Activated CD8-positive, alpha-beta T cell treated with anti-CD3 and anti-CD28 coated beads for 36 hours (primary cell): Measurements from ENCODE around the gene CHD6. TPM values are rescaled to one million over a fixed set of nuclear protein-coding genes. Genes with fewer than 3 reads are reported as not detected.

Experiments used
- ATAC-seq: fragments of 200-7000 bp; cut with Tn5 transposase; one replicate; pipeline ENCODE4 v1.10.0; 2021; ENCODE audit warnings: mild to moderate bottlenecking, moderate library complexity
- CTCF ChIA-PET: fragments of 350-600 bp; sonication (Branson Sonifier 250); formaldehyde crosslinking; loops from one replicate; lab custom pipeline; 2021; ENCODE audit warnings: antibody characterized with exemption; lab: Charles Lee
- POLR2A ChIA-PET: fragments of 350-600 bp; sonication (Branson Sonifier 250); formaldehyde crosslinking; loops from one replicate; lab custom pipeline; 2021; ENCODE audit warnings: antibody characterized with exemption; lab: Charles Lee
- DNase-seq: peaks from one replicate; pipeline ENCODE4 v3.0.0-alpha.2; 2020
- H3K27ac Mint-ChIP-seq: one replicate; pipeline ENCODE4 v1.8.0; 2021; ENCODE audit warnings: mild to moderate bottlenecking, mixed read lengths
- H3K27me3 Mint-ChIP-seq: one replicate; pipeline ENCODE4 v1.8.0; 2021; ENCODE audit warnings: mixed read lengths
- H3K36me3 Mint-ChIP-seq: one replicate; pipeline ENCODE4 v1.8.0; 2021; ENCODE audit warnings: low read depth, mixed read lengths
- H3K4me1 Mint-ChIP-seq: one replicate; pipeline ENCODE4 v1.8.0; 2021; ENCODE audit warnings: low read depth, mixed read lengths
- H3K4me3 Mint-ChIP-seq: one replicate; pipeline ENCODE4 v1.8.0; 2021; ENCODE audit warnings: mild to moderate bottlenecking, moderate library complexity, mixed read lengths
- H3K9me3 Mint-ChIP-seq: one replicate; pipeline ENCODE4 v1.8.0; 2021; ENCODE audit warnings: mixed read lengths
- intact Hi-C: fragments of 100-400 bp; cut with micrococcal nuclease; formaldehyde crosslinking; loops from one replicate; pipeline ENCODE4 v1.10.0; 2022
- total RNA-seq, 2 experiments: library from RNA; stranded (reverse); gene quantifications; one replicate each; pipeline ENCODE4 v1.2.3, GENCODE V29; 2021
- TF ChIP-seq, protein P1 (sequence below): fragments of 200-600 bp; IDR thresholded peaks from one replicate; pipeline ENCODE4 v1.8.0; 2022; ENCODE audit warnings: antibody characterized with exemption, mild to moderate bottlenecking

Gene CHD6
- total RNA-seq, 2 experiments from 2014 or later, result 25.4 to 28.2 TPM

DNA sequence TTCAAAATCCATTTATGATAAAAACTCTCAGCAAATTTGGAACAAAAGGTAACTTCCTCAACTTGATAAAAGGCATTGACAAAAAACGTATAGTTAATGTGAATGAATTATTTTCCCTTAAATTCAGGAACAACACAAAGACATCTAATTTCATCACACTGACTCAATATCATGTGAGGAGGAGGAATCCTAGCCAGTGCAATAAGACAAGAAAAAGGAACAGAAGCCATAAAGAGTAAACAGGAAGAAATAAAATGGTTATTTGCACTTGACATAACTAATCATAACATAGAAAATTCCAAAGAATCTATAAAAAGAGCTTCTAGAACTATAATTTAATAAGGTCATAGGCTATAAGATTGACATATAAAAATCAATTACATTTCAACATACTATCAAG, 31.4 kb downstream of the CHD6 start:
- TF ChIP-seq, protein P1, sequence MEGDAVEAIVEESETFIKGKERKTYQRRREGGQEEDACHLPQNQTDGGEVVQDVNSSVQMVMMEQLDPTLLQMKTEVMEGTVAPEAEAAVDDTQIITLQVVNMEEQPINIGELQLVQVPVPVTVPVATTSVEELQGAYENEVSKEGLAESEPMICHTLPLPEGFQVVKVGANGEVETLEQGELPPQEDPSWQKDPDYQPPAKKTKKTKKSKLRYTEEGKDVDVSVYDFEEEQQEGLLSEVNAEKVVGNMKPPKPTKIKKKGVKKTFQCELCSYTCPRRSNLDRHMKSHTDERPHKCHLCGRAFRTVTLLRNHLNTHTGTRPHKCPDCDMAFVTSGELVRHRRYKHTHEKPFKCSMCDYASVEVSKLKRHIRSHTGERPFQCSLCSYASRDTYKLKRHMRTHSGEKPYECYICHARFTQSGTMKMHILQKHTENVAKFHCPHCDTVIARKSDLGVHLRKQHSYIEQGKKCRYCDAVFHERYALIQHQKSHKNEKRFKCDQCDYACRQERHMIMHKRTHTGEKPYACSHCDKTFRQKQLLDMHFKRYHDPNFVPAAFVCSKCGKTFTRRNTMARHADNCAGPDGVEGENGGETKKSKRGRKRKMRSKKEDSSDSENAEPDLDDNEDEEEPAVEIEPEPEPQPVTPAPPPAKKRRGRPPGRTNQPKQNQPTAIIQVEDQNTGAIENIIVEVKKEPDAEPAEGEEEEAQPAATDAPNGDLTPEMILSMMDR, result no peak
- Mint-ChIP-seq H3K9me3 (peaks cover 19% of the 10 kb centered on the region), H3K36me3 (peaks cover 39% of the 10 kb centered on the region), H3K27ac (no peak overlapping the region), H3K4me1 (peaks cover 19% of the 10 kb centered on the region), H3K4me3 (no peak overlapping the region), H3K27me3 (no peaks in the 10 kb centered on the region)
- DNase-seq (no peak), ATAC-seq (no peak)
- ChIA-PET CTCF (no interaction called here), POLR2A (no interaction called here)
- intact Hi-C loops, result no loop called here

DNA sequence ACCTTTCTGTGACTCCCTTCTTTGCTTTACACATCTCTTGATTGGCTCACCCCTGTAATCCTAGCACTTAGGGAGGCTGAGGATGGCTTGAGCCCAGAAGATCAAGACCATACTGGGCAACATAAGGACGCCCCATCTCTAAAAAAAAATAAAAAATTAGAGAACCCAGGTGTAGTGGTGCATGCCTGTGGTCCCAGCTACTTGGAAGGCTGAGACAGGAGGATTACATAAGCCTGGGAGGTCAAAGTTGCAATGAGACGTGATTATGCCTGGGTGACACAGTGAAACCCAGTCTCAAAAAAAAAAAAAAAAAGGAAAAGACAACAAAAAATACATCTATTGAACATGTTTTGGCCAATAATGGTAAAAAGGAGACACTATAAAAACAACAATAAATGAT, 37.8 kb downstream of the CHD6 start:
- Mint-ChIP-seq H3K4me1 (peaks cover 55% of the 10 kb centered on the region), H3K27ac (no peak overlapping the region), H3K9me3 (peaks cover 5% of the 10 kb centered on the region), H3K27me3 (no peaks in the 10 kb centered on the region), H3K4me3 (no peak overlapping the region), H3K36me3 (peaks cover 11% of the 10 kb centered on the region)
- DNase-seq (no peak), ATAC-seq (no peak)
- TF ChIP-seq, protein P1, result no peak
- ChIA-PET CTCF (interaction anchor here (1.7 kb wide), 1 partner anchor 9 kb away, joined by 7 read pairs; no protein-coding TSS in a partner anchor), POLR2A (no interaction called here)
- intact Hi-C loops, result no loop called here

DNA sequence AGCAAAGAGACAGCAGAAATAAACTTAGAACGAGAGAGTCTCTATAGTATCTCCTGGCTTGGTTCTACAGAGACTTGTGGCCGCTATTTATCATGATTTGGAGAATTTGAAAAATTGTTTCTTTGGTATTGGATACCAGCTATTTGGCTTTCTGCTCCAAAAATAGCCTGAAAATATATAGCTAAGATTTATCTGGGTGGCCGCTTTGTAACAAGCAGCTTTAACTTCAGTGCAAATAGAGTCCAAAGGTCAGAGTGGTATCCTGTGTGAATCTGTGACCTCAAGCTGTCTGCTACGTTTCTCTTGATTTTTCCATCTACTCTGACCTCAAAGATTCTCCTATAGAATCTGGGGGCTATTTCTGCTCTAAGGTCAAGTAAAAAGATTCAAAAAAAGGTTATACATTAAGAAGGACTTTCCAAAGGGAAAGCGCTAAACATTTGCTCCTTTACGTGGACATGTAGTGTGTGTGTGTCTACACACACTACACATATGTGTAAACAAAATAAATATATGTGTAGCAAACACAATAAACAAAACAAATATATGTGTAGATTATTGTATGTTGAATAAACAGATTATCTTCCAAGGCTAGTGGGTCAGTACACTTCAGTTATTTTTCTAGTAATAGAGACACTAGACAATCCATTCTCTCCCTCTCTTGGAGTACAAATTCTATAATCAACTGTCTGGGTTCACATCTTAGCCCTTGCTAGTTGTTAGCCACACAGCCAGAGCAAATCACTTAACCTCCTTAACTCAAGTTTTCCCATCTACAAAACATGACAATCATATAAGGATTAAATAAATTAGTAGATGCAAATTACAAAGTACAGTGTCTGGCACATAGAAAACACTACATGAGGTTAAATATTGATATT, 40.8 kb downstream of the CHD6 start:
- intact Hi-C loops, result no loop called here
- ChIA-PET POLR2A (no interaction called here), CTCF (interaction anchor here (1.3 kb wide), 1 partner anchor 121 kb away, joined by 3 read pairs; no protein-coding TSS in a partner anchor)
- no peak for DNase-seq
- TF ChIP-seq, protein P1, result no peak
- Mint-ChIP-seq H3K9me3 (peaks cover 6% of the 10 kb centered on the region), H3K4me1 (peaks cover 71% of the 10 kb centered on the region), H3K27me3 (no peaks in the 10 kb centered on the region), H3K27ac (no peak overlapping the region), H3K36me3 (peaks cover 4% of the 10 kb centered on the region), H3K4me3 (no peak overlapping the region)
- ATAC-seq, result peak; percentile 68

DNA sequence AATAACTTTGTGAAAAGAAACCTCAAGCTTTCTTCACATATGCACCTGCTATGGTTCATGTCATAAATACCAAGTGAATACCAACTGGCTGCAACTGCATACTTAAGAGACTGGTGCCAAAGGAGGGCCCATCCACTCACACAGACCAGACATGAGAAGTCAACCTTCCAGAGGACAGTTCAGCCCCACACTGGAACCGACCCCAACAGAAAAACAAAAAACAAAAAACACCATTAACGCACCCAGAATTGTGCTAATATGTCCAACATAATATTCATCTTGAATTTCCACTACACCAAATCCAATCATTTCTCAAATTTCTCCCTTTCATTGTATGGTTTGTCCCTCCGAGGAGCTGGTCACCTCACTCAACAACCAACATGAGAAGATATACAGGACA, 42.8 kb downstream of the CHD6 start:
- peaks cover 76% of the 10 kb centered on the region for H3K4me1 Mint-ChIP-seq
- H3K27me3 Mint-ChIP-seq, result no peaks in the 10 kb centered on the region
- CTCF ChIA-PET, result no interaction called here
- peaks cover 6% of the 10 kb centered on the region for H3K9me3 Mint-ChIP-seq
- ATAC-seq, result no peak
- no peak for DNase-seq
- POLR2A ChIA-PET, result no interaction called here
- intact Hi-C loops, result no loop called here
- no peak overlapping the region for H3K4me3 Mint-ChIP-seq
- H3K27ac Mint-ChIP-seq, result no peak overlapping the region
- TF ChIP-seq, protein P1, result no peak
- peaks cover 4% of the 10 kb centered on the region for H3K36me3 Mint-ChIP-seq

DNA sequence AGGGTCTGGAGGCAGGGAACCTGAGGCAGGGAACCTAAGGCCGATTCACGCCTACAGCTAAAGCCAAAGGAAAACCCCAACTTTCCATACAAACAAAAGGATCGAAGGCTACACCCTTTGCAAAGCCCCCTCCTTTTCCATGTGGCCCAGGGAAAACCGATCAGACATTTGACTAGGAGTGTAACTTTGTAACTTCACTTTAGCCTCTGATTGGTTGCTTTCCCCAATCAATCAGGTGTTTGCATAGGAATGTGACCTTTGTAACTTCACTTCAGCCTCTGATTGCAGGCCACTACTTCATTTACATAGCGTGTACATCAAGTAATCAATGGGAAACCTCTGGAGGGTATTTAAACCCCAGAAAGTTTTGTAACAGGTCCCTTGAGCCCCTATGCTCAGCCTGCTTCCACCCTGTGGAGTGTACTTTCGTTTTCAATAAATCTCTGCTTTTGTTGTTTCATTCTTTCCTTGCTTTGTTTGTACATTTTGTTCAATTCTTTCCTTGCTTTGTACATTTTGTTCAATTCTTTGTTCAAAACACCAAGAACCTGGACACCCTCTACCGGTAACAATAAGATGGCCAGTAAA, 43.3 kb downstream of the CHD6 start:
- H3K4me3 Mint-ChIP-seq, result no peak overlapping the region
- ChIA-PET CTCF (no interaction called here), POLR2A (no interaction called here)
- H3K36me3 Mint-ChIP-seq, result peaks cover 4% of the 10 kb centered on the region
- H3K9me3 Mint-ChIP-seq, result peaks cover 6% of the 10 kb centered on the region
- peaks cover 75% of the 10 kb centered on the region for H3K4me1 Mint-ChIP-seq
- intact Hi-C loops, result no loop called here
- ATAC-seq, result no peak
- DNase-seq, result no peak
- TF ChIP-seq, protein P1, result no peak
- no peaks in the 10 kb centered on the region for H3K27me3 Mint-ChIP-seq
- H3K27ac Mint-ChIP-seq, result no peak overlapping the region
